KBM-7 (cell line): Measurements from ENCODE around the gene HMG20B.
"Not testable (repeated sequence)": the region's sequence is repeated elsewhere in the genome, so short reads cannot be mapped to it uniquely, and the experiment has no call there.

Experiments used
- DNase-seq: peaks from one replicate; pipeline ENCODE4 v3.0.0-alpha.2; 2015
- in situ Hi-C: fragments of 300-500 bp; cut with MboI; formaldehyde crosslinking; loops from 2 replicates; pipeline ENCODE4 v1.14.3; 2020; ENCODE audit warnings: low sequenced_read_pairs, low pct_unique_long_range_greater_than_20kb, mixed read lengths

The HMG20B gene

DNA sequence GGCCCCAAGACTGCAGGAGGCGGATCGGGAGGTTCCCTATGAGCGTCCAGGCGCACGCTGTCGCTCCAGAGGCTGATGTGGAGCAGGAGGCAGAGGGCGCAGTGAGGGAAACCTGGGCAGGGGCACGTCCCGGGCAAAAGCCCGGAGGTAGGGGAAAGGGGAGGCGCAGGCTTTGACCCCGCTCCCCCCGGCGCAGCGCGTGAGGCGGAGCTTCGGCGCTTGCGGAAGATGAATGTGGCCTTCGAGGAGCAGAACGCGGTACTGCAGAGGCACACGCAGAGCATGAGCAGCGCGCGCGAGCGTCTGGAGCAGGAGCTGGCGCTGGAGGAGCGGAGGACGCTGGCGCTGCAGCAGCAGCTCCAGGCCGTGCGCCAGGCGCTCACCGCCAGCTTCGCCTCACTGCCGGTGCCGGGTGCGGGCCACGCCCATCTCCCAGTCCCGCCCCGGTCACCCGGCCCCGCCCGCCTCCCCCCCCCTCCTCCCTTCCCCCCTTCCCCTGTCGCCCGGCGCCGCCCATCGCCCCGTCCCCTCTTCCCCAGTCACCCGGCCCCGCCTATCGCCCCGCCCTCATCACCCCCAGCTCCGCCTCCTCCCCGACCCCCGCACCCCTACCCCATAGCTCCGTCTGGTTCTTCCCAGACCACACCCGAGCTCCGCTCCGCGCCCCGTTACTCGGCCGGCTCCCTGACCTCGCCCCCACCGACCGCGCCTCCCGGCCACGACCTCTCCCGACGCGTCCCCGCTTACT, 4.1 kb downstream of the HMG20B start:
- no peak for DNase-seq

GRCh38 chr19:3577723-3578344, 5.1 kb downstream of the HMG20B start:
- in situ Hi-C loops, result no loop called here
- no peak for DNase-seq

More for the DNA sequence above, 4.1 kb downstream of the HMG20B start:
- in situ Hi-C loops, result no loop called here

DNA sequence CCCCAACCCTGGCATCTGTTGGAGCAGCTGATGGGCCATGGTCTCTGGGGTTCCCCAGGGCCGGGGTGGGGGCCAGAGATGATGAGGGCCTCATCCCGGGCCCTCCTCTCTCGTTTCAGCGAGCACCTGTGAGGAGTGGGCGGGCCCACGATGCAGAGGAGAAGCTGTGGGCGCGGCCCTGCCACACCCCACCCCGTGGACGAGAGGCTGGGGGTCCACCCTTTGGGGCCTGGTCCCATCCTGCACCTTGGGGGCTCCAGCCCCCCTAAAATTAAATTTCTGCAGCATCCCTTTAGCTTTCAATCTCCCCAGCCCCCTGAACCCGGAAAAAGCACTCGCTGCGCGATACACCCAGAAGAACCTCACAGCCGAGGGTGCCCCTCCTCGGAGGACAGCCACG, 5.6 kb downstream of the HMG20B start:
- in situ Hi-C loops, result no loop called here
- no peak for DNase-seq

DNA sequence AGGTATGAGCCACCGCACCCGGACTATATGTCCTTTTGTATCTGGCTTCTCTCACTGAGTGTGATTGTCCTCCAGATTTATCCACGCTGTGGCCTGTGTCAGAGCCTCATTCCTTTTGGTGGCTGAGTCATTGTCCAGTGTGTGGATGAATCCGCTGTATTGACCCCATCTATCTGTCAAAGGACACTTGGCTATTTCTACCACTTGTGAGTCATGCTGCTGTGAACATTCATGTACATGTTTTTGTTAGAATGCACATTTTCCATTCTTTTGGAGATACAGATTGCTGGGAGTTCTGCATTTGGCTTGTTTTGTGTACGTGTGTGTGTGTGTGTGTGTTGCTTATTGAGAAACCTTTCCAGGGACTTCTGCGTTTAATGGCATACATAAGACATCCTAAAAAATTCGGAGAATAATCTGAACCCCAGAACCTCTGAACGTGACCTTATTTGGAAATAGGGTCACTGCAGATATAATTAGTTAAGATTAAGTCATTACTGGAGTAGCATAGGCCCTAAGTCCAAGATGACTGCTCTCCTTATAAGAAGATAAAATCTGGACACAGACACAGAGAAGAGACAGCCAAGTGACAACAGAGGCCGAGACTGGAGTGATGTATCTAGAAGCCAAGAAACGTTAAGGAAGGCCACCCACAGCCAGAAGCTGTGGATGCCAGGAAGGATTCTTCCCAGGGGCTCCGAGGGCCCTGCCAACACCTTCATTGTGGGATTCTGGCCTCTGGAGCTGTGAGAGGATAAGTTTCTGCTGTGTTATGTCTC, 7.6 kb downstream of the HMG20B start:
- no peak for DNase-seq
- in situ Hi-C loops, result no loop called here

GRCh38 chr19:3581792-3582191, 9.0 kb downstream of the HMG20B start:
- in situ Hi-C loops, result not testable (repeated sequence)

GRCh38 chr19:3584036-3584802, 11.5 kb downstream of the HMG20B start:
- in situ Hi-C loops, DNase-seq: not testable (repeated sequence)

More at GRCh38 chr19:3581792-3582191, 9.0 kb downstream of the HMG20B start:
- DNase-seq, result not testable (repeated sequence)

DNA sequence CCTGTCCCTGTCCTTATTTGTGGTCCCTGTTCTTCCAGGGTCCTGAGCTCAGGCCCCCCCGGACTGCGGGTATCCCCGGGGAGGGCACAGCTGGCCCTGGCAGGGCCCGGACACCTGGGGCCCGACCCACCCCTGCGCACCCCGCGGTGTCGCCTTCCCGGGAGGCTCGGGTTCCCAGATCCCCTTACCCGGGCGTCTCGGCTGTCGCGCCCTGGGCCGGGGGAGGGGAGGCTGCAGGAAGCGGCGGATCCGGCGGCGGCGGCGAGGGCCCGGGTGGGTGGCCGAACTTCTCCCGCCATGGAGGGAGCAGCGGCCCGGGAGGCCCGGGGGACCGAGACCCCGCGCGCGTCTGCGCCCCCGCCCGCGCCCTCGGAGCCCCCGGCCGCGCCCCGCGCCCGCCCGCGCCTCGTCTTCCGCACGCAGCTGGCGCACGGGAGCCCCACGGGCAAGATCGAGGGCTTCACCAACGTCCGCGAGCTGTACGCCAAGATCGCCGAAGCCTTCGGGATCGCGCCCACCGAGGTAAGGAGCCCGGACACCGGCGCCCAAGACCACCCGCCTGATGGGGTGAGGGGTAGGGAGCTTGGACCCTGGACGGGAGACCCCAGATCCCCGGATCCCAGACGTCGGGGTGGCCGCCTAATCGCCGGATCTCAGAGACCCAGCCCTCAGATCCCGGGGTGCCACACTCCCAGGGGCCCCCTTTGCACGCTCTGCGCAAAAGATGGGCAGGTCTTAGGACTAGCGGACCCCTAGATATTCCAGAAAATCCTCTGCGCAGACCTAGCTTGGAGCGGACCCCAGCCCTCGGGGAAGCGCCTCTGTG, 12.8 kb downstream of the HMG20B start, which contains the start of gene GIPC3:
Gene GIPC3, plus strand, starts transcription at position 178 of the 826 bp plus-strand sequence. Its CDS starts 120 bp downstream, at position 298.
- in situ Hi-C loops, result no loop called here
- DNase-seq, result peak; percentile 31

GRCh38 chr19:3586127-3586626, 13.4 kb downstream of the HMG20B start:
- peak; percentile 74 for DNase-seq
- in situ Hi-C loops, result no loop called here

- in situ Hi-C loops, result no loop called here
- DNase-seq, result no peak
These were observed 14.1 kb downstream of the HMG20B start for GRCh38 chr19:3586707-3587346.

- no peak for DNase-seq
- in situ Hi-C loops, result no loop called here
These were observed 16.7 kb downstream of the HMG20B start for GRCh38 chr19:3589439-3589838.

DNA sequence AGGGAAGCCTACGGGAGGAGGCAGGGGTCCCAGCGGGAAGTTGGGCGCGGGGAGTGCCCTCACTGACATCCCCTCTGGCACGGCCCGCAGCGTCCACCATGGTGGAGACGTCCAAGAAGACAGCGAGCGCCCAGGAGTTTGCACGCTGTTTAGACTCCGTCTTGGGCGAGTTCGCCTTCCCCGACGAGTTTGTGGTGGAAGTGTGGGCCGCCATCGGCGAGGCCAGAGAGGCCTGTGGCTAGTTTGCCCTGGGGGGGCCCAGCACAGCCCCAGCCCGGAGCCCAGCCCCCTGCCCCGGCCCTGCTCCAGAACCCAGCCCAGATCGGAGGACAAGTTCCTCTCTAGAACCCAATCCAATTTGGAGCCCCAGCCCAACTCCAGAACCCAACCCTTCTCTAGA, 17.2 kb downstream of the HMG20B start:
- in situ Hi-C loops, result no loop called here

DNA sequence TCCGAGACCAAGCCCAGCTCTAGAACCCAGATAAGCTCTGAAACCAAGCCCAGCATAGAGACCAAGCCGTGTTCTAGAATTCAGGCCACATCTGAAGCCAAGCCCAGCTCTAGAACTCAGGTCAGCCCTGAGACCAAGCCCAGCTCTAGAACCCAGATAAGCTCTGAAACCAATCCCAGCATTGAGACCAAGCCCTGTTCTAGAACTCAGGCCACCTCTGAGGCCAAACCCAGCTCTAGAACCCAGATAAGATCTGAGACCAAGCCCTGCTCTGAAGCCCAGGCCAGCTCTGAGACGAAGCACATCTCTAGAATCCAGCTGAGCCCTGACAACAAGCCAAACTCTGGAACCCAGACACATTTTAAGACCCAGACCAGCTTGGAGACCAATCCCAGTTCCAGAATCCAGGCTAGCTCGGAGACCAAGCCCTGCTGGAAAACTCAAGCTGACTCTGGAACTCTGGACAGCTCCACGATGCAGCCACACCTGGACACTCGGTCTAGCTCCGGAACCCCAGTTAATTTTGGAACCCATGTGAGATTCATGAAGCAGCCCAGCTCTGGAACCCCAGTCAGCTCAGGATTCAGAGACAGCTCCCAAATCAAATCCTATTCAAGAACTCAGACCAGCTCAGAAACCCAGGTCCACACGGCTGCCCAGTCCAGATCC, 18.4 kb downstream of the HMG20B start:
- in situ Hi-C loops, result no loop called here
- no peak for DNase-seq

More for the DNA sequence above, 17.2 kb downstream of the HMG20B start:
- no peak for DNase-seq

DNA sequence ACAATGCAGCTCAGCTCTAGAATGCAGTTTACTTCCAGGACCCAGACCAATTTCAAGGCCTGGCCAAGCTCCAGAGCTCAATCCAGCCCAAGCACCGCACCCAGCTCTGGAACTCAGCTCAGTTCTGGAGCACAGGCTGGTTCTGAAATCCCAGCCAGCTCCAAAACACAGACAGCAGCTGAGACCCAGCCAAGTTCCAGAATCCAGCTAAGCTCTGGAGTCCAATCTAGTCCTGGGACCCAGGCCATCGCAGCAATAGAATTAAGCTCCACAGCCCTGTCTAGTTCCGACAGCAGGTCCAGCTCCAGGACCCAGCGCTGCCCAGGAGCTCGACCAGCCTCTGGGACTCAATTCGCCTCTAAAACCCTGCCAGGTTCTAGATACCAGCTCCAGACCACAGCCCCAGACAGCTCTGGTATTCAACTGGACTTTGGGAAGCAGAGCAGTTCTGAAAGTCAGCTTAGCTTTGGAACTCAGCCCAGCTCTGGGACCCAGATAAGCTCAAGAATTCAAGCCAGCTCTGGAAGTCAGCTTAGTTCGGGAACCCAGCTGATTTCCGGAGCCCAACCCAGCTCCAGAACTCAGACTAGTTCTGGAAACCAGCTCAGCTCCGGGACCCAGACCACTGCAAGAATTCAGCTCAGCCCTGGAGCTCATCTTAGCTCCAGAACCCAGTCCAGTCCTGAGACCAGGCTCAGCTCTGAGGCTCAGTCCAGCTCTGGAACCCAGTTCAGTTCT, 19.3 kb downstream of the HMG20B start:
- in situ Hi-C loops, result no loop called here
- no peak for DNase-seq

DNA sequence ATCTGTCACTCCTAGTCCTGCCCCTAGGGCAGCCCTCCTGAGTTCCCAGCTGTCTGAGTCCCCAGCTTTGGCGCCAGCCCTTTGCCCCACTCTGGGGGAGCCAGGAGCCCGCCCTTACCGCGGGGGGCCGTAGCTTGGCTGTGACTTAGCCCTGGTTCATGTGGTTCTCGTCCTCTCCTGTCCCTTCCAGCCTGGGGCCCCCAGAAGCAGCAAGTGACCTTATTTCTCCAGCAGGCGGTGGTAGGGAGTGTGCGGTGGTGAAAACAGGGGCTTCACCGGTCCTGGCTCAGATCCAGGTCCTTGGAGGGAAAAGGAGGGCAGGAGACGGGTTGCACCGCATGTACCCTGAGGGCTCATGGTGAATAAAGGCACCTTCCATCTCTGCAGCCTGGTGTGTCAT, 20.4 kb downstream of the HMG20B start:
- no peak for DNase-seq
- in situ Hi-C loops, result no loop called here

DNA sequence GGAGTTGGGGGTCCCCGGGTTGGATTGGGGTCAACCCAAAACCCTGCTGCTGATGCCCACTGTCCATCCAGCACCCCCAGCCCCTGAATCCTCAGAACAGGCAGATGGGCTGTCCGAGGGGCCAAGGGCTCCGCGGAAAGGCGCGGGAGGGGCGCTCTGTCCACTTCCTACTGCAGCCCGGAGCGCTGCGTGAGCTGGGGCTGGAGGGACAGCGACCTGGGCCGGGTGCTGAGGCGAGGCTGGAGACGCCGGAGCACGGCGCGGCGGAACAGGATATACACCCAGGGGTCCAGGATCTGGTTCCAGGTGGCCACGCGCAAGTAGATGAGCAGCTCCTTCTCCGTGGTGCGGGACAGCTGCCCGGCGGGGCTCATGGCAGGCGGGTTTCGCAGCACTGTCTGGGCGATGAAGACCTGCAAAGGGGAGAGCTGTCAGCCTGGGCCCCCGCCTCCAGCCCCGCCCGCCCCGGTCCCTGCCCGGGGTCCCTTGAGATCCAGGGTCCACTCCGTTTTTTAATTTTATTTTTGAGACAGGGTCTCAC, 22.8 kb downstream of the HMG20B start:
- in situ Hi-C loops, result no loop called here
- DNase-seq, result no peak

GRCh38 chr19:3599776-3600187, 27.0 kb downstream of the HMG20B start:
- in situ Hi-C loops, result no loop called here
- DNase-seq, result no peak
